B cell (primary cell): ENCODE data around the gene C2CD2L. TPM values are rescaled to one million over a fixed set of nuclear protein-coding genes. Genes with fewer than 3 reads are reported as not detected.

ENCODE experiments used
- ATAC-seq: fragments of 200-7000 bp; cut with Tn5 transposase; one replicate; pipeline ENCODE4 v1.10.0; 2021; ENCODE audit warnings: low read depth, mild to moderate bottlenecking, moderate number of reproducible peaks, moderate library complexity
- CTCF ChIA-PET: fragments of 350-600 bp; sonication (Branson Sonifier 250); formaldehyde crosslinking; loops from one replicate; lab custom pipeline; 2021; ENCODE audit warnings: antibody characterized with exemption, inconsistent platforms; lab: Charles Lee
- POLR2A ChIA-PET: fragments of 350-600 bp; sonication (Branson Sonifier 250); formaldehyde crosslinking; loops from one replicate; lab custom pipeline; 2021; ENCODE audit warnings: antibody characterized with exemption; lab: Charles Lee
- DNase-seq: peaks from one replicate; pipeline ENCODE4 v3.0.0; 2013
- H2AFZ ChIP-seq: 2 replicates; pipeline ENCODE4 v1.6.1; 2012; ENCODE audit warnings: mild to moderate bottlenecking, low read depth, low read length; ENCODE audit not compliant: insufficient read depth, poor library complexity, severe bottlenecking
- H3K27ac ChIP-seq, 2 donors: 1 replicate in 1 of 2; 2 replicates in 1 of 2; pipeline ENCODE4 v1.5.1; 2012 to 2013; ENCODE audit warnings: low read length in 2 of 2, mild to moderate bottlenecking in 2 of 2, moderate library complexity in 1 of 2
- H3K27me3 ChIP-seq, 4 experiments: fragments of 200-600 bp in 1 of 4; sonication (generic) in 1 of 4; replicated peaks in 1 of 4; 1 replicate in 2 of 4; 2 replicates in 2 of 4; pipeline versions ENCODE4 v1.6.1 to v1.7.0; 2013 to 2016; ENCODE audit warnings: low read length in 3 of 4, mild to moderate bottlenecking in 2 of 4, mixed read lengths in 1 of 4, moderate library complexity in 1 of 4; ENCODE audit not compliant: insufficient read depth in 4 of 4, control insufficient read depth in 3 of 4; ENCODE audit errors: control extremely low read depth in 1 of 4
- H3K36me3 ChIP-seq, 2 experiments: replicated peaks in 1 of 2; 1 replicate in 1 of 2; 2 replicates in 1 of 2; pipeline versions ENCODE4 v1.6.1 to v1.7.1; 2013; ENCODE audit warnings: low read length in 1 of 2; ENCODE audit not compliant: insufficient read depth in 2 of 2, control insufficient read depth in 1 of 2; ENCODE audit errors: control extremely low read depth in 1 of 2, extremely low read depth in 1 of 2
- H3K4me1 ChIP-seq, 2 donors: fragments of 200-600 bp in 1 of 2; sonication (generic) in 1 of 2; 1 replicate in 1 of 2; 2 replicates in 1 of 2; pipeline versions ENCODE4 v1.5.1 to v1.6.1; 2013 to 2017; ENCODE audit warnings: low read length in 2 of 2; ENCODE audit not compliant: control insufficient read depth in 2 of 2, insufficient read depth in 2 of 2
- H3K4me2 ChIP-seq: replicated peaks from 2 replicates; pipeline ENCODE3; 2012; ENCODE audit warnings: mild to moderate bottlenecking, low read depth, low read length; ENCODE audit not compliant: poor library complexity, severe bottlenecking
- H3K4me3 ChIP-seq, 5 experiments: fragments of 200-600 bp in 1 of 5; sonication (generic) in 1 of 5; 1 replicate in 3 of 5; 2 replicates in 2 of 5; pipeline versions ENCODE4 v1.5.1 to v1.7.0; 2011 to 2016; ENCODE audit warnings: low read length in 4 of 5, mild to moderate bottlenecking in 4 of 5, low read depth in 2 of 5, control low read depth in 1 of 5, moderate library complexity in 1 of 5; ENCODE audit not compliant: insufficient read depth in 1 of 5; ENCODE audit errors: control extremely low read depth in 1 of 5, extremely low read depth in 1 of 5
- H3K79me2 ChIP-seq: fragments of 200-600 bp; sonication (generic); one replicate; pipeline ENCODE4 v1.6.0; 2016; ENCODE audit warnings: low read length; ENCODE audit not compliant: control insufficient read depth, insufficient read depth
- H3K9ac ChIP-seq: fragments of 200-600 bp; sonication (generic); 2 replicates; pipeline ENCODE4 v1.6.1; 2017; ENCODE audit warnings: mild to moderate bottlenecking, low read length, moderate library complexity
- H3K9me3 ChIP-seq, 3 donors: one replicate each; pipeline versions ENCODE4 v1.6.1 to v1.7.1; 2013; ENCODE audit warnings: low read length in 2 of 3; ENCODE audit not compliant: control insufficient read depth in 2 of 3, insufficient read depth in 1 of 3; ENCODE audit errors: control extremely low read depth in 1 of 3
- H4K20me1 ChIP-seq: 2 replicates; pipeline ENCODE4 v1.6.0; 2012; ENCODE audit warnings: mild to moderate bottlenecking, low read length; ENCODE audit not compliant: insufficient read depth, control insufficient read depth, poor library complexity, severe bottlenecking
- H3K27ac Mint-ChIP-seq: one replicate; pipeline ENCODE4 v1.8.0; 2021; ENCODE audit warnings: mixed read lengths
- H3K27me3 Mint-ChIP-seq: one replicate; pipeline ENCODE4 v1.8.0; 2021; ENCODE audit warnings: mixed read lengths
- H3K4me1 Mint-ChIP-seq: one replicate; pipeline ENCODE4 v1.8.0; 2021; ENCODE audit warnings: mixed read lengths
- H3K4me3 Mint-ChIP-seq: one replicate; pipeline ENCODE4 v1.8.0; 2021; ENCODE audit warnings: mixed read lengths
- H3K9me3 Mint-ChIP-seq: one replicate; pipeline ENCODE4 v1.8.0; 2022; ENCODE audit warnings: mixed read lengths; ENCODE audit not compliant: insufficient read depth
- CTCF ChIP-seq: fragments of 200-600 bp; IDR thresholded peaks from one replicate; pipeline ENCODE4 v1.8.0; 2022; ENCODE audit warnings: antibody characterized with exemption, mild to moderate bottlenecking
- EZH2 ChIP-seq: IDR thresholded peaks from 2 replicates; pipeline ENCODE4 v1.6.1; 2012; ENCODE audit warnings: borderline replicate concordance, low read depth, mild to moderate bottlenecking, moderate library complexity, low read length; ENCODE audit not compliant: insufficient read depth, poor library complexity, severe bottlenecking
- WGBS: methylation state at CpG from one replicate; pipeline ENCODE4 v1.1.5; 2013; ENCODE audit warnings: missing lambda C conversion rate; ENCODE audit not compliant: insufficient coverage; 5-methylcytosine and 5-hydroxymethylcytosine counted together
- intact Hi-C: fragments of 100-400 bp; cut with micrococcal nuclease; formaldehyde crosslinking; loops from one replicate; pipeline ENCODE4 v1.10.0; 2022
- polyA plus RNA-seq: library from polyadenylated mRNA; depleted of rRNA; stranded (reverse); fragments of >200 nt; gene quantifications from 2 replicates; pipeline ENCODE4 v1.2.3, GENCODE V29; 2012
- total RNA-seq, 2 donors: library from RNA; stranded (reverse); fragments of 120-200 nt in 1 of 2; gene quantifications; 1 replicate in 1 of 2; 2 replicates in 1 of 2; pipeline versions ENCODE4 v1.2.3 to v1.2.4, GENCODE V29; 2013 to 2022

Gene C2CD2L
- total and polyA plus RNA-seq, 2 donors (not counting 1 experiment from before 2014, with no cell fraction given), result 9.5 to 17.0 TPM

GRCh38 chr11:119115484-119116234 lies 8.5 kb downstream of the C2CD2L start:
- no peak for ATAC-seq
- Histone ChIP-seq H3K4me3 (no peak overlapping the region), H3K36me3 (peaks cover 0 to 19% of the 10 kb centered on the region in 2 experiments), H3K9ac (no peak overlapping the region), H3K27ac (peak overlapping the region in 1 of 2 donors; percentile 41), H3K9me3 (no peaks in the 10 kb centered on the region), H3K79me2 (no peaks in the 10 kb centered on the region), H3K4me2 (peak overlapping the region; percentile 33), H2AFZ (peak overlapping the region; percentile 44), H4K20me1 (no peaks in the 10 kb centered on the region), H3K4me1 (peaks cover 3 to 11% of the 10 kb centered on the region in 2 donors), H3K27me3 (no peaks in the 10 kb centered on the region)
- Mint-ChIP-seq H3K4me3 (no peak overlapping the region), H3K4me1 (peaks cover 12% of the 10 kb centered on the region), H3K9me3 (no peaks in the 10 kb centered on the region), H3K27me3 (no peaks in the 10 kb centered on the region), H3K27ac (no peak overlapping the region)
- intact Hi-C loops, result no loop called here
- no peak for DNase-seq
- WGBS, result 78% methylated on average over 21 of the region's 24 CpGs
- TF ChIP-seq EZH2 (no peak), CTCF (no peak)
- ChIA-PET POLR2A (interaction anchor here (1.0 kb wide), 1 partner anchor 13 kb away, joined by 3 read pairs; no protein-coding TSS in a partner anchor), CTCF (interaction anchor here (0.8 kb wide), 1 partner anchor 81 kb away, joined by 3 read pairs; no protein-coding TSS in a partner anchor)

- POLR2A ChIA-PET, result interaction anchor here (1.0 kb wide), 1 partner anchor 14 kb away, joined by 3 read pairs; no protein-coding TSS in a partner anchor
- H3K27ac Mint-ChIP-seq, result no peak overlapping the region
- TF ChIP-seq CTCF, result no peak
- no peak for TF ChIP-seq EZH2
- H3K27ac ChIP-seq, result no peak overlapping the region
- H3K27me3 Mint-ChIP-seq, result no peaks in the 10 kb centered on the region
- intact Hi-C loops, result no loop called here
- CTCF ChIA-PET, result interaction anchor here (0.8 kb wide), 1 partner anchor 80 kb away, joined by 3 read pairs; no protein-coding TSS in a partner anchor
- no peaks in the 10 kb centered on the region for H3K79me2 ChIP-seq
- peaks cover 17% of the 10 kb centered on the region for H3K4me1 Mint-ChIP-seq
- H3K9ac ChIP-seq, result no peak overlapping the region
- H3K27me3 ChIP-seq, result no peaks in the 10 kb centered on the region
- 98% methylated on average over 8 of the region's 10 CpGs for WGBS
- no peak for ATAC-seq
- H3K4me3 Mint-ChIP-seq, result no peak overlapping the region
- H3K36me3 ChIP-seq, result peaks cover 0 to 19% of the 10 kb centered on the region in 2 experiments
- H2AFZ ChIP-seq, result no peak overlapping the region
- H3K9me3 Mint-ChIP-seq, result no peaks in the 10 kb centered on the region
- no peaks in the 10 kb centered on the region for H4K20me1 ChIP-seq
- H3K9me3 ChIP-seq, result no peaks in the 10 kb centered on the region
- DNase-seq, result no peak
- no peak overlapping the region for H3K4me3 ChIP-seq
- H3K4me1 ChIP-seq, result peaks cover 6 to 15% of the 10 kb centered on the region in 2 donors
- no peak overlapping the region for H3K4me2 ChIP-seq
These were observed 9.1 kb downstream of the C2CD2L start for GRCh38 chr11:119116235-119116594.
